A549 treated with GW870086 at 1 μM for 4 hours (cell line): ENCODE results near the gene SESN1. TPM values are rescaled to one million over a fixed set of nuclear protein-coding genes. Genes with fewer than 3 reads are reported as not detected.

Source experiments
- total RNA-seq: library from RNA; stranded (reverse); fragments of 200-300 nt; extraction: Qiagen RNA extraction; gene quantifications from 5 replicates; pipeline ENCODE4 v1.2.3, GENCODE V29; 2022; ENCODE audit warnings: low read depth

Gene SESN1
- 8.2 to 11.0 TPM (median 10.0 TPM) in 5 replicates for total RNA-seq

DNA sequence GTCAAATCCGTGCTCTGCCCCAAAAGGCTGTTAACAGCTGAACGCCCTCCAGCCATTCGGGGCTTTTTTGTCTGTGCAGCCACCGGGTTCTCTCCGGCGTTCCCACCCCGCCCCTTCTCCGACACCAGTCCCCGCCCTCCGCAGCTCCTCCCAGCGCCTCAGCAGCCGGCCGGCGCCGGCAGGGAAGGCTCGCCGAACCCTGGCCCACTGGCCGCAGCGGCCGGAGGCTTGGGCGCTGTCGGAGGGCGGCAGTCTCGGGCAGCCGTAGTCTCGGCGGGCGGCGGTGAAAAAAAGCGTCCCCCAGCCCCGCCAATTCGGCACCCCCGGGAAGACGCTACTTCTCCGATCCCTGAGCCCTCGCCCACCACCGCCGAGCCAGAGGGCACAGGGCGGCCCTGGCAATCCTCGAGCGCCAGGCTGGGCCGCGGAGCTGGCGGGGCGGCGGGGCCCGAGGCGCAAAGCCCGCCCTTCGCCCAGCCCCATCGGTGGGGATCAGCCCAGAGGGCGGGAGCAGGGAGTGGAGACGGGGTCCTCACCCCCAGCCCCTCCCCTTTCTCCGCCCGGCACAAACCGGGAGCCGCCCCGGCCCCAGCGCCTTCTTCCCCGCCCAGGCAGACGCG lies at the start of gene SESN1:
TSS of gene SESN1 (minus strand) at position 431 of the 620 bp plus-strand sequence. CDS start 773 bp downstream, outside the sequence.

DNA sequence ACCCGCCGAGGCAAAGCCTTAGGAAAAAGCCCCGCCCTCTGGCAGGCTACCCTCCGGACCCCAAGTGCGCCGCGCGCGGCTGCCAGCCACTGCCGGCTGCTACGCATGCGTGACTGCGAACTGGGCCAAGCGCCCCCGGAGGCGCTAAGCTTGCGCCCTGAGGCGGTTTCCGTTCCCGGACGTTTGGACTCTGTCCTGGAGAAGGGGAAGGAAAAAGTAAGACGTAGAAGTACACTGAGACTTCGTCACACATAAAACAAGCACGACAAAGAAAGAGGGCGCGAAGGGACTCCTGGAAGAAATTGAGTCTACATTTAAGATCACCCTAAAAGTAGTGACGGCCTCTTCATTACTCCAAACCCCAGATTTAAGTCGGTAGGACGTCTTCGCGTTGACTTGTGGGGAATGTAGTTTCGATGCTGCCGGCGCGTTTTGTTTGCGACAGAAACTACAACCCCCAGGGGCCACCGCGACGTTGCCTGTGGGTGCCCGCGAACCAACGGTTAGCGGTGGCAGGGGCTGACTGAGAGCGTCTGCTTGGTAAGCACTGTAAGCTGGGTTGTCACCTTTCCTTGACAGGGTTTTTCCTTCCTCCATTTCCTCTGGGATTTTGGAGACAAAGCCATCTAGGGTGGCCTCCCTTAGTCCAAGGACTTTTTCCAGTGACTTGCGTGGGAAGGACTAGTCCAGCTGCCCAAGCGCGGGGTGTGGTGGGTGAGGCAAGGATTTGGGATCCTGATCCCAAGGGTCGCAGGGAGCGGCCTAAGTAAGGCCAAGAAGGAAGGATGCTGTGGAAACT lies 589 bp upstream of the SESN1 start, which contains the start of gene CEP57L1:
TSS of gene CEP57L1 (plus strand) at position 472 of the 799 bp plus-strand sequence. CDS start 49,715 bp downstream, outside the sequence.

Other genes with a start within 250 kb of the SESN1 start
- 1.3 to 2.5 TPM (median 1.9 TPM) in 5 replicates for gene ARMC2, start 246.4 kb downstream of the SESN1 start, total RNA-seq
- gene CEP57L1, start 661 bp upstream of the SESN1 start, total RNA-seq = 6.3 to 10.9 TPM (median 9.1 TPM) in 5 replicates